ENCODE measurements around the gene RAPGEF6.

The RAPGEF6 gene

DNA sequence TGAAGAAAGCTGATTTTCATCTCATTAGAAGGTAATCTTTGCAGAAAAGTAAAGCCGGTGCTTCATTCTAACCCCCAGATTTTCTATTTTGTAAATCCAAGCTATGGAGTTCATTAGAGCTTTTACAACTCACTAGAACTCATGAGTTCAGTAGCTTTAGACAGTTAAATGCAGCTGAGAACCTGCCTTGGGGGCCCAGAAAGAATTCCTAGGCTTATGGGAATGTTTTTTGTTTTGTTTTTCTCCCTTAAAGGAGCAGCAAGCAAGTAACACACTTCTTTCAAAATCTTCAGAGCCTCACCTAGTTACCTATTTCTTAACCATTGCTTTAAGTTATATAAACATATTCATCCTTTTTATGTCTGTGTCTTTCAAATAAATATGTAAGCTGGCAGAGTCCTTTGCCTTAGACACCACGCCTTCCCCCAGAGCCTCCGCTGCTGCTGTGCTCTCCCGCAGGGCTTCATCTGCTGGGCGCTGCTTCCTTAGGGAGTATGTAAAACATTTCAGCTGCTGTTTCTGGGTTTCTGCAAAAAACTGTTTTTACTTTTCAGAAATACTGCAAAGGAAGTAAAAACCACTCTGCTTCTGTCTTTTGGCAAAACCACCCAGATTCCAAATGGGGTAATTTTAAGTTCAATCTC lies 238.3 kb downstream of the RAPGEF6 start:
- TF ChIP-seq CTCF (IDR thresholded peaks at IDR 0.05; ENCODE audit: borderline replicate concordance, control extremely low read depth, extremely low read depth, insufficient read depth, missing control alignments) = no peak
- no peak for DNase-seq (ENCODE audit: low spot score)
- in situ Hi-C loops (cut with MboI; ENCODE audit: low sequenced_read_pairs, unreplicated experiment) = loop anchor here (25.0 kb wide), 1 partner anchor 234 kb away; the partner anchor contains the start of genes HINT1 and LYRM7

GRCh38 chr5:131396015-131396414 lies 239.0 kb downstream of the RAPGEF6 start:
- peak; percentile 61 for DNase-seq (ENCODE audit: low spot score)
- in situ Hi-C loops (cut with MboI; ENCODE audit: low sequenced_read_pairs, unreplicated experiment) = loop anchor here (25.0 kb wide), 1 partner anchor 234 kb away; the partner anchor contains the start of genes HINT1 and LYRM7

DNA sequence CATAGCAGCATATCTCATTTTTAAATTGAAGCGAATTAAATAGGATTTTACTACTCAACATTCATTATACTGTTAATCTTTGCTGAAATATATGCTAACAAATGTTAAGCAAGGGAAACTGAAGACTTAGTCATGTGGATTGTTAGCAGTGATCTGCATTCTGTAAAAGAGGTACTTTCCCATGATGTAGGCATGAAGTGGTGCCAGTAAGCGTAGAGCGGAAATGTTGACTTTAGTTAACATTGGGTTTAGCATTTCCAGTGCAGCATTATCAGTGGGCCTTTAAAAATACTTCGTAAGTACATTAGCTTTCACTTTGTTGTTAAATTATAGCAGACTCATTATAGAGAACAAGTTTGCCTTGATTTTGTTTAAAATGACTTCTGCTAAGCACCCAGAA lies 240.9 kb downstream of the RAPGEF6 start:
- TF ChIP-seq CTCF (IDR thresholded peaks at IDR 0.05; ENCODE audit: borderline replicate concordance, control extremely low read depth, extremely low read depth, insufficient read depth, missing control alignments) = no peak
- in situ Hi-C loops (cut with MboI; ENCODE audit: low sequenced_read_pairs, unreplicated experiment) = loop anchor here (25.0 kb wide), 1 partner anchor 232 kb away; the partner anchor contains the start of genes HINT1 and LYRM7

More at GRCh38 chr5:131396015-131396414, 239.0 kb downstream of the RAPGEF6 start:
- no peak for TF ChIP-seq CTCF (IDR thresholded peaks at IDR 0.05; ENCODE audit: borderline replicate concordance, control extremely low read depth, extremely low read depth, insufficient read depth, missing control alignments)

DNA sequence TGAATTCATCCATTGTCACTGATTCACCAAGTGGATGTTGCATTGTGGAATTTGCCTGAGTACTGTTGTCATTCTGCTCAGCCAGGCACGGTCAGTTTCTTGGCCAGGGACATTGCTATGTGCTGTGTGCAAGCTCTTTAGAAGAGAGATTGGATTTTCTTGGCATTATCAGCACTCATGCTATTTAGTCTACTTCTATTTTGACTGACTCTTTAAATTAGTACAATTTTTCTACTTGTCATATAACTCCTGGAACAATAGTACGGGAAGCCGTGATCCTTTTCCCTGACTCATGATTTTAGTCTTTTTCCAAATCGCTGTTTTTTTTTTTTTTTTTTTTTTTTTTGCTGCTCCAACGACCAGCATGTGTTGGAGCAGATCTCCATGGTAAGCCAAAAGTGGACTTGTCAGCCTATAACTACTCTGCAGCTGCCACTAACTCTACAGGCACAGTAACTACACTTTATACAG lies 241.5 kb downstream of the RAPGEF6 start:
- in situ Hi-C loops (cut with MboI; ENCODE audit: low sequenced_read_pairs, unreplicated experiment) = loop anchor here (25.0 kb wide), 1 partner anchor 231 kb away; the partner anchor contains the start of genes HINT1 and LYRM7
- DNase-seq (ENCODE audit: low spot score) = no peak
- TF ChIP-seq CTCF (IDR thresholded peaks at IDR 0.05; ENCODE audit: borderline replicate concordance, control extremely low read depth, extremely low read depth, insufficient read depth, missing control alignments) = no peak

More for the DNA sequence above, 240.9 kb downstream of the RAPGEF6 start:
- DNase-seq (ENCODE audit: low spot score) = peak; percentile 41

DNA sequence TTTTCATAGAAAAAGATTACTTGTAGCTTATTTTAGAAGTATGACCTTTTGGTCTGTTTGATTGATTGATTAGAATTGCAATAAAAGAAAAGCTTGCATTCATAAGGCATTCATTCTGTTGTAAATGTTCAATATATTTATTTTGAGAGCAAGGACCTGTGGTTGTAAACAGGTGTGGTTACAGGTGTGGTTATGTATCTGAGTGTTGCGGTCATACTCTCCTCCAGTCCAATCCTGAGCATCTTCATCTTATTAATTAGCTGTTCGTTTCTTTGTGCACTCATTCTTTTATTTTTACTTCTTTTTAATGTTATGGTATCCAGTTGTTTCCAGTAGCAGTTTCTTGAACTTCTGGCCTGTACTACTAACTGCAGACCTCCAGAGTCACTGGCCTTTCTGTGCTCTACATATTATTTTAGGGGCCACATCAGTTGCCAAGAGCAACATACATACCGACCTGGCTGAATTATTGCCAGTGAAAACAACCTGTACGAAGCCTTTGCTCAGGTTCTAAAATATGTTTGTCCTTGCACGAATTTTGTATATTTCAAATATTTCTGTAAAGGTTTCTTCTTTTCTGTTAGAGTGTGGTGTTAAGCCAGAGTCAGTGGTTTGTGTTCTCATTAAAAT lies 242.4 kb downstream of the RAPGEF6 start:
- DNase-seq (ENCODE audit: low spot score) = no peak
- TF ChIP-seq CTCF (IDR thresholded peaks at IDR 0.05; ENCODE audit: borderline replicate concordance, control extremely low read depth, extremely low read depth, insufficient read depth, missing control alignments) = no peak
- in situ Hi-C loops (cut with MboI; ENCODE audit: low sequenced_read_pairs, unreplicated experiment) = loop anchor here (25.0 kb wide), 1 partner anchor 230 kb away; the partner anchor contains the start of genes HINT1 and LYRM7

- DNase-seq (ENCODE audit: low spot score) = no peak
- in situ Hi-C loops (cut with MboI; ENCODE audit: low sequenced_read_pairs, unreplicated experiment) = loop anchor here (25.0 kb wide), 1 partner anchor 228 kb away; the partner anchor contains the start of genes HINT1 and LYRM7
- no peak for TF ChIP-seq CTCF (IDR thresholded peaks at IDR 0.05; ENCODE audit: borderline replicate concordance, control extremely low read depth, extremely low read depth, insufficient read depth, missing control alignments)
These were observed 245.2 kb downstream of the RAPGEF6 start for GRCh38 chr5:131389869-131390265.
